GM18520 (cell line): ENCODE results near the gene BNC2.

Source experiments
- ATAC-seq: cut with Tn5 transposase; IDR thresholded peaks from one replicate; pipeline ENCODE4 v1.9.1; 2021; ENCODE audit not compliant: unreplicated experiment

Gene BNC2

GRCh38 chr9:16767366-16767765 is 103.1 kb downstream of the BNC2 start:
- no peak for ATAC-seq

GRCh38 chr9:16763946-16764345 is 106.5 kb downstream of the BNC2 start:
- no peak for ATAC-seq

- no peak for ATAC-seq
These were observed 114.9 kb downstream of the BNC2 start for GRCh38 chr9:16755467-16756160.

GRCh38 chr9:16754662-16755061 is 115.8 kb downstream of the BNC2 start:
- no peak for ATAC-seq

GRCh38 chr9:16753256-16753655 is 117.2 kb downstream of the BNC2 start:
- no peak for ATAC-seq

GRCh38 chr9:16752601-16753000 is 117.9 kb downstream of the BNC2 start:
- no peak for ATAC-seq

- ATAC-seq, result no peak
These were observed 119.9 kb downstream of the BNC2 start for GRCh38 chr9:16750553-16750952.

GRCh38 chr9:16745359-16745758 is 125.1 kb downstream of the BNC2 start:
- no peak for ATAC-seq

GRCh38 chr9:16744394-16744793 is 126.1 kb downstream of the BNC2 start:
- no peak for ATAC-seq

GRCh38 chr9:16743375-16743774 is 127.1 kb downstream of the BNC2 start:
- no peak for ATAC-seq

- ATAC-seq, result no peak
These were observed 135.5 kb downstream of the BNC2 start for GRCh38 chr9:16735001-16735400.

GRCh38 chr9:16732546-16732945 is 137.9 kb downstream of the BNC2 start:
- no peak for ATAC-seq

GRCh38 chr9:16730162-16730561 is 140.3 kb downstream of the BNC2 start:
- ATAC-seq, result no peak

GRCh38 chr9:16729651-16730050 is 140.8 kb downstream of the BNC2 start:
- ATAC-seq, result no peak

GRCh38 chr9:16728137-16728508 is 142.3 kb downstream of the BNC2 start:
- no peak for ATAC-seq

- ATAC-seq, result no peak
These were observed 142.9 kb downstream of the BNC2 start for GRCh38 chr9:16727452-16728136.

GRCh38 chr9:16726718-16727451 is 143.6 kb downstream of the BNC2 start:
- no peak for ATAC-seq

- ATAC-seq, result no peak
These were observed 144.4 kb downstream of the BNC2 start for GRCh38 chr9:16726029-16726428.

- no peak for ATAC-seq
These were observed 145.4 kb downstream of the BNC2 start for GRCh38 chr9:16725066-16725465.

- no peak for ATAC-seq
These were observed 148.5 kb downstream of the BNC2 start for GRCh38 chr9:16721972-16722371.

- ATAC-seq, result no peak
These were observed 150.1 kb downstream of the BNC2 start for GRCh38 chr9:16720386-16720785.

- ATAC-seq, result no peak
These were observed 150.5 kb downstream of the BNC2 start for GRCh38 chr9:16719921-16720320.
